CD1c-positive myeloid dendritic cell (primary cell): ENCODE data around the gene CALHM1.
A peak's percentile ranks its signal among the peaks of the same experiment; 100 is the strongest.
"Not testable (repeated sequence)": the region's sequence is repeated elsewhere in the genome, so short reads cannot be mapped to it uniquely, and the experiment has no call there.

ENCODE experiments used
- DNase-seq: peaks from one replicate; pipeline ENCODE4 v3.0.0-alpha.2; 2016; ENCODE audit errors: extremely low spot score

CALHM1 gene

GRCh38 chr10:103458720-103459119 is at the start of gene CALHM1:
Gene CALHM1 (minus strand): TSS chr10:103458900. CDS start chr10:103458751, 149 bp downstream.
- DNase-seq, result peak; percentile 38

DNA sequence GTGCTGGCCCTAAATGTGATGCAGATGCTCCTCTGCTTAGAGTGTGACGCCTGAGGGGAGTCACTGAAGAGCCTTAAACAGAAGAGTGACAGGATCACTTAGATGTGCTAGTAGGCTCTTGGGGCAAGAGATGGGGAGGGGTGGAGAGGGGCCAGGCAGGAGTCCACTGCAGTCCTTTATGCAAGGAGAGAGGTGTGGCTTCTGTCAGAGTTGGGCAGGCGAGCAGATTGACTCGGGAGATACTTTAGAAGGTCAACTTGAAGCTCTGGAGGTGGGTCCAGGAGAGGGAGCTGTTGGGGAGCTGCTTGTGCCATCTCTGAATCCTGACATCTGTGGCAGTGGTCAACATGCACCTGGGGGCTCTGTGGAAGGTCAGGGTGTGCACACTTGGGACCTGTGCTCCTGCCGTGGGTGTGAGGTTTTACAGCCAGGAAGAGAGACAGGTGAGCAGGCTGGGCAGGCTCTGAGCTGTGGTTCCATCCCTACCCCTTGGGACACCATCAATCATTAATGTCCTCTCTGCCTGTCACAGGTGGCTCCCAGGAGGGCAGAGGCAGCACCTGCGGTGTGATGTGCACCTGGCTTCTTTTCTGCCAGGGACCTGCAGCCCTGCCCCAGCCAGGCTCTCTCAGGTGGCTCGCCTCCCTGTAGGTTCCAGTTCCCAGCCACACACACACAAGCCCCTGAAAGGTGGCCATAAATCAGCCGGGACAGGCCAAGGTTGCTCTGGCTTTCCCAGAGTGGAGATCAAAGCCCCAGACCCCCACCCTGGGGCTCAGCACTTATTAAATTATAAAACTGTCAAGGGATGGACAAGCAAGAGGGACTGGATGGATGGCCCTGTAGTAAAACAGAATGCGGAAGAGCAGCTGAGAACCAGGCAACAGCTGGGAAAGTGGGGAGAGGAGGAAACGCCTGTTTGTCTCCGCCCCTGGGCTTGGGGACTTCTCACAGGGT is 48.8 kb upstream of the CALHM1 start:
- no peak for DNase-seq

DNA sequence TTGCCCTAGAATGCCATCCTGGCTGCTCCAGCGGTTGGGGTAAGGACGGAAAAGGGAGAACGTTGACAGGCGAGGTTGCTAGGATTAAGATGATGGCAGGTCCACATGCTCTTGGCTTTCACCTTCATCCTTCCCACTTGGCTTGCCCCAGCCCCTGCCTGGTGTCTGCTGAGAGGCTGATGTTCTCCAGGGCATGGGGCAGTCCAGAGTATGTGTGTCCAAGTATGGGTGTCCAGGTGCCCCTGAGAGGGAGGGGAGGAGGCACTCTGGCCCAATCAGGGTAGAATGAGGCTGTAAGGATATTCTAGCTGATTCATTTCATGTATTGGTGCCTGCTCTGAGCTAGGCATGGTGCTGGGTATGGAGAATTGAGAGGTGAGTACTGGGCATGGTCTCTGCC is 47.4 kb upstream of the CALHM1 start:
- DNase-seq, result no peak

- no peak for DNase-seq
Observed at GRCh38 chr10:103504181-103504783, 45.6 kb upstream of the CALHM1 start.

GRCh38 chr10:103503777-103504176 is 45.1 kb upstream of the CALHM1 start:
- not testable (repeated sequence) for DNase-seq

DNA sequence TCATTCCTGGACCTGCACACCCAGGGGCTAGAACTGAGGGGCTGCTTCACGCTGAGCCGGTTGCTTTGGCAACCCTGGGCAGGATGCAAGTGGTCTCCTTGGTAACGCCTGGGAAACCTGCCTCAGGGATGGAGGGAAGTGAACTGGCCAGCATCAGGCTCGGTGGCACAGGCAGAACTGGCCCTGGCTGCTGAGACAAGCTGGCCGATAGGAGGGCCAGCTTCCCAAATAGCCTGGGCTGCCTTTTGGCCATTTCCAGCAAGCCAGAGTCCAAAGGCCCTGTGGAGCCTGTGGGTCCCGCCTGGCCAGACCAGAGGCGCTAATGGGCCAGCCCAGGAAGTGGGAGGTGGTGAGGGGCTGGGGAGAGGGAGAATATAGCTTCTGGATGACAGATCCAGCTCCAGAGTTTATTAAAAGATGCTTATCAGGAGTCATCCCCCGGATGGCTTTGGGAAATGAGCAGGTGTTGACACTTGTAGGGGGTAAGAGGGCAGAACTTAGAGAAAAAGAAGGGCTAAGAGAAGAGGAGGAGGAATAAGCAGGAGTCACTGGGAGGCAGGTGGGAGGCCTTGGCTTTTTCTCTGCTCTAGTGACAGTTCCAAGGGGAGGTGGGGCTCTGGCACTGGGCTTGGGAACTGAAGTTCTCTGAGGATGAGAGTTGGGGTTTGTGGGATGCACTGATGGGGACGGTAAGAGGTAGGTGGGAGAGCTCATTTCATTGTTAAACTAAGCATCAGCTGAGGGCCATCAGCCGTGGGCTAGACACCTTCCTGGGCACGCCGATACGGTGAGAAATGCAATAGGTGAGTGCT is 44.4 kb upstream of the CALHM1 start:
- DNase-seq, result no peak

- no peak for DNase-seq
Observed at GRCh38 chr10:103501186-103501585, 42.5 kb upstream of the CALHM1 start.

GRCh38 chr10:103500481-103500880 is 41.8 kb upstream of the CALHM1 start:
- no peak for DNase-seq

GRCh38 chr10:103499881-103500280 is 41.2 kb upstream of the CALHM1 start:
- DNase-seq, result no peak

- DNase-seq, result no peak
Observed at GRCh38 chr10:103498936-103499638, 40.4 kb upstream of the CALHM1 start.

DNA sequence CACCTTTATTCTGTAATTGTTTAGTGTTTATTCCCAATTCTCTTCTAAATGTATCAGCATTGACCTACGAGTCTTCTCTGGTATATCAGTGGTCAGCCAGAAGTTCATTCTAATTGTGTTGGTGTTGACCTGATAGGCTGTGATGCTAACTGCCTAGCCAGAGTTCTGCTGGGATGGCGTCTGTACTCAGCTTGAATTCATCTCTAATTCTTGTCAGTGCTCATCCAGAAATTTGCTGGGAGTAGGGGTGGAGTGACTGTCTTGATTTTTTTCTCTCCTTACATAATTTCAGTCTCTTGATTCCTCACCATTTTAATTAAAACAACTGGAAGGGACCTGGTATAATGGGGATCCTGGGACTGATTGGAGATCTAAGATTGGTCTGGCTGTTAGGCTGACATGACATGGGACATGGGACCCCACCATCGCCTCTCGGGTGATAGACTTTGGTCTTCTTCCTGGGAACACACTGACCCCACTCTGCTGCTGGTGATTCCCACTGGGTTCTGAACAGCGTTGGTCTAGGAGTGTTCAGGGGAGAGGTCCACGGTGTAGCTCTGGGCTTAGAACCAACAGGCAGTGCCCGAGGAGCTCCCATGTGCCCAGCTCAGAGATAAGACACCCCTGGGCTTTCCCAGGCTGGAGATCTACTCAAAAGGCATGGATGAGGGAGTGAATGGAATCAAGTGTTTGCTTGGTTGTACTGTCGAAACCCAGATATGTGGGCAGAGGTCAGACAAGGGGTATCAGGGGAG is 38.6 kb upstream of the CALHM1 start:
- no peak for DNase-seq

DNA sequence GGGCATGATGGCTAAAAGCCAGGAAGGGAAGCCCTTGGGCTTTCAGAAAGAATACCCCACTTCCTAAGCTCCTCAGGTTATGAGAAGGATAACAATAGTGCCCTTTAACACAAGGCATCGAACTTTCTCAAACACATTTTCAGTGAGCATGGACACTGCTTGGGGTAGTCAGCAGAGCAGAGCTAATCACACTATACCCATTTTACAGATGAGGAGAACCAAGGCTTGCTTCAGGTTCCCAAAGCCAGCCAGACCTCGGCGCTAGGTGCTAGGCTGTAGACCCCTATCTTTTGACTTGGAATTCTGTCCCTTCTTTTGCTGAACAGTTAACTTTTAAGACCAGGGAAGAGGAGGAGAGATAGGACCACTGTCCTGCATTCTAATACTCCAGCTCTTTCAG is 36.6 kb upstream of the CALHM1 start:
- DNase-seq, result no peak

GRCh38 chr10:103493916-103494877 is 35.5 kb upstream of the CALHM1 start:
- DNase-seq, result peak; percentile 40

DNA sequence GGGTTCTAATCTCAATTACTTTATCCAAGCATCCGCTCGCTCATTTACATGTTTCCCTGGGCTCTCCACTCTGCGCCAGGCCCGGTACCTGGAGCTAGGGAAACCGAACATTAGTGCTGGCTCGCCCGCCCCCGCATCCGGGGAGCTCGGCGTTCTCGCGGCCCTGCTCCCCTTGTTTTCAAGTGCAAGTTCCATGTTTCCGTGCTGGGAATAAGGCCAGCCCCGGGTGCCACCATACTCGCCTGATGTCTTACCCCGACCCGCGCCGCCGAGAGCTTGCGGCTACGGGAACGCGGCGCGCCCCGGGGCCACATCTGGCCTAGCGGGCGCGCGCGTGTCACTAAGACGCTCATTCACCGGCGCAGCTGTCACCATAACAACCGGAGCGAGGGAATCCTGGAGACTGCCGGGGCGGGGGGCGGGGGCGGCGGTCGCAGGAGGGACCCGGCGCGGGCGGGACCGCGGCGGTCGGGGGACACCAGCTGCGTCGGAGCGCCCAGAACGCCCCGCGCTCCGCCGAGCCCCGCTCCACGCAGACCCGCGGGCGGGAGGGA is 34.7 kb upstream of the CALHM1 start, which contains the start of gene NEURL1:
NEURL1 (plus strand) TSS at position 344 of the 554 bp plus-strand sequence. CDS start 683 bp downstream, outside the sequence.
- DNase-seq, result peak; percentile 33

GRCh38 chr10:103492655-103493261 is 34.1 kb upstream of the CALHM1 start:
- DNase-seq, result no peak

GRCh38 chr10:103491729-103492364 is 33.1 kb upstream of the CALHM1 start:
- DNase-seq, result no peak

DNA sequence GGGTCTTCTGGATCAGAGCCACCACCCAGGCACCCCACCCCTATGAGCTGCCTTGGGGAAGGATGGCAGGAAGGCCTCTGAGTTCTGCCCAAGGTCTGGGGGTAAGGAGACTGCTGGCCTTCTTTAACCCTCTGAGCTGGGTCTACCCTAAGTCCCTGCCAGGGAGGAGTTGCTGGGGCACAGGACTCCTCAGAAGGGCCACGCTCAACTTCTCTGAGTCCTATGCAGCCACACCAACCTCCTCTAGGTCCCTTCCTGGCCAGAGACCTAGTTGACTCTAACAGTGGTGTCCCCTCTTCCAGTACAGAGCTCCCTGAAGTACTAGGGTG is 32.2 kb upstream of the CALHM1 start:
- no peak for DNase-seq

- no peak for DNase-seq
Observed at GRCh38 chr10:103487410-103487708, 28.7 kb upstream of the CALHM1 start.
